Neural progenitor cell (in vitro differentiated cells): Measurements from ENCODE around the gene FAM98B. TPM values are rescaled to one million over a fixed set of nuclear protein-coding genes. Genes with fewer than 3 reads are reported as not detected.

Experiments
- DNase-seq: peaks from one replicate; pipeline ENCODE4 v3.0.0-alpha.2; 2016; ENCODE audit warnings: low spot score
- H2AFZ ChIP-seq: fragments of 200-600 bp; sonication (generic); replicated peaks from 2 replicates; pipeline ENCODE4 v1.6.1; 2016; ENCODE audit warnings: antibody characterized with exemption
- H3F3A ChIP-seq: fragments of 200-600 bp; sonication (generic); 2 replicates; pipeline ENCODE4 v1.6.1; 2016; ENCODE audit warnings: antibody characterized with exemption, low read depth
- H3K27ac ChIP-seq: fragments of 200-600 bp; sonication (generic); 2 replicates; pipeline ENCODE4 v1.5.1; 2016; ENCODE audit warnings: mild to moderate bottlenecking
- H3K27me3 ChIP-seq: fragments of 200-600 bp; sonication (generic); 2 replicates; pipeline ENCODE4 v1.6.1; 2016; ENCODE audit warnings: mild to moderate bottlenecking, moderate library complexity
- H3K36me3 ChIP-seq: fragments of 200-600 bp; sonication (generic); 2 replicates; pipeline ENCODE4 v1.5.1; 2016
- H3K4me1 ChIP-seq: fragments of 200-600 bp; sonication (generic); 2 replicates; pipeline ENCODE4 v1.6.1; 2016; ENCODE audit warnings: mixed run types
- H3K4me2 ChIP-seq: fragments of 200-600 bp; sonication (generic); 2 replicates; pipeline ENCODE4 v1.6.1; 2016
- H3K4me3 ChIP-seq: fragments of 200-600 bp; sonication (generic); 2 replicates; pipeline ENCODE4 v1.5.1; 2016
- H3K79me2 ChIP-seq: fragments of 200-600 bp; sonication (generic); 2 replicates; pipeline ENCODE4 v1.6.1; 2016; ENCODE audit warnings: low read depth
- H3K9ac ChIP-seq: fragments of 200-600 bp; sonication (generic); 2 replicates; pipeline ENCODE4 v1.6.1; 2016
- H3K9me3 ChIP-seq: fragments of 200-600 bp; sonication (generic); 2 replicates; pipeline ENCODE4 v1.5.1; 2016; ENCODE audit warnings: low read depth
- H4K20me1 ChIP-seq: fragments of 200-600 bp; sonication (generic); 2 replicates; pipeline ENCODE4 v1.6.1; 2016; ENCODE audit warnings: low read depth
- H3K27ac Mint-ChIP-seq: 3 replicates; pipeline ENCODE4 v1.8.0; 2021; ENCODE audit warnings: mixed read lengths
- H3K27me3 Mint-ChIP-seq: 2 replicates; pipeline ENCODE4 v1.8.0; 2022; ENCODE audit warnings: low read depth, mild to moderate bottlenecking, inconsistent platforms, moderate library complexity, mixed read lengths; ENCODE audit not compliant: insufficient read depth
- H3K36me3 Mint-ChIP-seq: 3 replicates; pipeline ENCODE4 v1.8.0; 2021; ENCODE audit warnings: mixed read lengths
- H3K4me1 Mint-ChIP-seq: 3 replicates; pipeline ENCODE4 v1.8.0; 2021; ENCODE audit warnings: mixed read lengths
- H3K4me3 Mint-ChIP-seq: 3 replicates; pipeline ENCODE4 v1.8.0; 2021; ENCODE audit warnings: mild to moderate bottlenecking, moderate library complexity, mixed read lengths
- H3K9me3 Mint-ChIP-seq: 3 replicates; pipeline ENCODE4 v1.8.0; 2020; ENCODE audit warnings: mixed read lengths
- EZH2 ChIP-seq: fragments of 200-600 bp; sonication (generic); IDR thresholded peaks from 2 replicates; pipeline ENCODE4 v1.6.1; 2017; ENCODE audit warnings: antibody characterized with exemption, mild to moderate bottlenecking, moderate library complexity
- EZH2phosphoT487 ChIP-seq: fragments of 200-600 bp; sonication (generic); IDR thresholded peaks from 2 replicates; pipeline ENCODE4 v1.6.1; 2017; ENCODE audit warnings: antibody characterized with exemption
- total RNA-seq: library from RNA; depleted of rRNA; stranded (reverse); fragments of >200 nt; gene quantifications from 2 replicates; pipeline ENCODE4 v1.2.3, GENCODE V29; 2015; ENCODE audit warnings: low replicate concordance
- TF ChIP-seq, protein P1 (sequence below): fragments of 200-600 bp; sonication (generic); IDR thresholded peaks from 2 replicates; pipeline ENCODE4 v1.5.1; 2017; ENCODE audit warnings: antibody characterized with exemption, mild to moderate bottlenecking

FAM98B gene
- total RNA-seq, 1 donor from 2014 or later = 31.4 TPM

DNA sequence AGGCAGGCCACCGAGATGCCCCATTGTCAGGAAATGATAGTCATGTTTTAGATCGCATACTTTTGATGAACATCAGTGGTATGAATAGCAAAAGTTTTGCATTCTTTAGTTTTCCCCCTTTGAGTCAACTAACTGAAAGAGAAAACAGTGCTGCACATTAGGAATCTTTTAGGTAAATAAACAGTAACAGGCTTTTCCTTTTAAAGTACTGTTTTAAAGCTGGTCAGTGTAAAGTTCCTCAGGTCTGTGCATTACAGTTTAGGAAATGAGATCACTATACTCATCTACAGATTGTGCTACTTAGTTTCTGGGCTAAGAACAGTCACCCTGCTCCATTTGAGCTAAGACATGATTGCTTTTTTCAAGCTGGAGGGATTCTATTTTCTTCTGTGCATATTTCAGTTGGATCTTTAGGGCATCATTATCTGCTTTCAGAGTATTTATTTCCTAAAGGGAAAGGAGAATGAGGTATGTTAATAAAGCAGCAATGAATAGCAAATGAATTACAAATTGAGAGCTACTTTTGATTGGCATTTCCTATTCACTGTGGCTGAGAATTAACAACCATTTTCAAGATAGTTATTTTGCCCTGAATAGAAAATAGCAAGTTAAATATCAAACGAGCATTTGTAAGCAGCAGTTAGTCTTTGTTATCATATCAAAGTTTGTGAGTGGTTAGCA is 36.5 kb downstream of the FAM98B start:
- Histone ChIP-seq H2AFZ (no peak overlapping the region), H3F3A (no peaks in the 10 kb centered on the region), H3K9me3 (no peaks in the 10 kb centered on the region), H3K27me3 (no peaks in the 10 kb centered on the region), H3K79me2 (no peaks in the 10 kb centered on the region), H3K9ac (no peak overlapping the region), H4K20me1 (no peaks in the 10 kb centered on the region), H3K4me2 (no peak overlapping the region), H3K4me3 (no peak overlapping the region), H3K36me3 (no peaks in the 10 kb centered on the region), H3K4me1 (no peaks in the 10 kb centered on the region), H3K27ac (no peak overlapping the region)
- Mint-ChIP-seq H3K27me3 (no peaks in the 10 kb centered on the region), H3K9me3 (no peaks in the 10 kb centered on the region), H3K4me3 (no peak overlapping the region), H3K36me3 (peaks cover 4% of the 10 kb centered on the region), H3K27ac (no peak overlapping the region), H3K4me1 (no peaks in the 10 kb centered on the region)
- no peak for DNase-seq
- TF ChIP-seq EZH2 (no peak), EZH2phosphoT487 (no peak)
- TF ChIP-seq, protein P1, sequence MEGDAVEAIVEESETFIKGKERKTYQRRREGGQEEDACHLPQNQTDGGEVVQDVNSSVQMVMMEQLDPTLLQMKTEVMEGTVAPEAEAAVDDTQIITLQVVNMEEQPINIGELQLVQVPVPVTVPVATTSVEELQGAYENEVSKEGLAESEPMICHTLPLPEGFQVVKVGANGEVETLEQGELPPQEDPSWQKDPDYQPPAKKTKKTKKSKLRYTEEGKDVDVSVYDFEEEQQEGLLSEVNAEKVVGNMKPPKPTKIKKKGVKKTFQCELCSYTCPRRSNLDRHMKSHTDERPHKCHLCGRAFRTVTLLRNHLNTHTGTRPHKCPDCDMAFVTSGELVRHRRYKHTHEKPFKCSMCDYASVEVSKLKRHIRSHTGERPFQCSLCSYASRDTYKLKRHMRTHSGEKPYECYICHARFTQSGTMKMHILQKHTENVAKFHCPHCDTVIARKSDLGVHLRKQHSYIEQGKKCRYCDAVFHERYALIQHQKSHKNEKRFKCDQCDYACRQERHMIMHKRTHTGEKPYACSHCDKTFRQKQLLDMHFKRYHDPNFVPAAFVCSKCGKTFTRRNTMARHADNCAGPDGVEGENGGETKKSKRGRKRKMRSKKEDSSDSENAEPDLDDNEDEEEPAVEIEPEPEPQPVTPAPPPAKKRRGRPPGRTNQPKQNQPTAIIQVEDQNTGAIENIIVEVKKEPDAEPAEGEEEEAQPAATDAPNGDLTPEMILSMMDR = no peak

GRCh38 chr15:38496151-38496550 is 42.2 kb downstream of the FAM98B start:
- TF ChIP-seq EZH2phosphoT487 (no peak), EZH2 (no peak)
- TF ChIP-seq, protein P1 = no peak
- no peak overlapping the region for H3K4me3 ChIP-seq
- Mint-ChIP-seq H3K36me3 (peaks cover 14% of the 10 kb centered on the region), H3K4me1 (no peaks in the 10 kb centered on the region), H3K9me3 (no peaks in the 10 kb centered on the region), H3K27ac (no peak overlapping the region), H3K27me3 (no peaks in the 10 kb centered on the region), H3K4me3 (no peak overlapping the region)
- H3K9me3 ChIP-seq = no peaks in the 10 kb centered on the region
- no peaks in the 10 kb centered on the region for H3K4me1 ChIP-seq
- H3K36me3 ChIP-seq = no peaks in the 10 kb centered on the region
- H3K4me2 ChIP-seq = no peak overlapping the region
- H2AFZ ChIP-seq = no peak overlapping the region
- no peaks in the 10 kb centered on the region for H3K79me2 ChIP-seq
- H3K27me3 ChIP-seq = no peaks in the 10 kb centered on the region
- H3K9ac ChIP-seq = no peak overlapping the region
- no peak for DNase-seq
- no peak overlapping the region for H3K27ac ChIP-seq
- no peaks in the 10 kb centered on the region for H4K20me1 ChIP-seq
- H3F3A ChIP-seq = no peaks in the 10 kb centered on the region

GRCh38 chr15:38499651-38500050 is 45.7 kb downstream of the FAM98B start:
- Histone ChIP-seq H3F3A (peaks cover 3% of the 10 kb centered on the region), H3K36me3 (no peaks in the 10 kb centered on the region), H3K4me2 (no peak overlapping the region), H3K4me3 (no peak overlapping the region), H3K9me3 (no peaks in the 10 kb centered on the region), H3K27ac (no peak overlapping the region), H4K20me1 (no peaks in the 10 kb centered on the region), H3K9ac (no peak overlapping the region), H2AFZ (no peak overlapping the region), H3K79me2 (no peaks in the 10 kb centered on the region), H3K4me1 (peaks cover 11% of the 10 kb centered on the region), H3K27me3 (no peaks in the 10 kb centered on the region)
- no peaks in the 10 kb centered on the region for H3K9me3 Mint-ChIP-seq
- DNase-seq = no peak
- H3K36me3 Mint-ChIP-seq = peaks cover 11% of the 10 kb centered on the region
- H3K27me3 Mint-ChIP-seq = peaks cover 2% of the 10 kb centered on the region
- no peak overlapping the region for H3K27ac Mint-ChIP-seq
- H3K4me1 Mint-ChIP-seq = peaks cover 7% of the 10 kb centered on the region
- no peak overlapping the region for H3K4me3 Mint-ChIP-seq
- TF ChIP-seq, protein P1 = no peak
- TF ChIP-seq EZH2 (no peak), EZH2phosphoT487 (no peak)
